H9 (cell line): ENCODE measurements around the gene SLC35F3. TPM values are rescaled to one million over a fixed set of nuclear protein-coding genes. Genes with fewer than 3 reads are reported as not detected.

Experiments used
- DNase-seq: peaks from one replicate; pipeline ENCODE4 v3.0.0-alpha.2; 2017
- H2AFZ ChIP-seq: one replicate; pipeline ENCODE4 v1.6.1; 2013; ENCODE audit warnings: mild to moderate bottlenecking, low read length, control low read depth, moderate library complexity
- H2AK5ac ChIP-seq: 2 replicates; pipeline ENCODE4 v1.6.1; 2013; ENCODE audit warnings: low read length, control low read depth, mixed read lengths; ENCODE audit not compliant: insufficient read length
- H2BK120ac ChIP-seq: one replicate; pipeline ENCODE4 v1.6.1; 2013; ENCODE audit warnings: low read depth, mild to moderate bottlenecking, low read length, control low read depth, inconsistent platforms; ENCODE audit not compliant: poor library complexity, severe bottlenecking
- H2BK12ac ChIP-seq: 2 replicates; pipeline ENCODE4 v1.6.1; 2013; ENCODE audit warnings: low read length, control low read depth, mixed read lengths, low read depth; ENCODE audit not compliant: insufficient read length
- H2BK15ac ChIP-seq: 2 replicates; pipeline ENCODE4 v1.6.1; 2013; ENCODE audit warnings: low read depth, low read length, control low read depth
- H2BK20ac ChIP-seq: one replicate; pipeline ENCODE4 v1.6.1; 2013; ENCODE audit warnings: low read depth, mild to moderate bottlenecking, low read length, control low read depth, inconsistent platforms; ENCODE audit not compliant: poor library complexity, severe bottlenecking
- H2BK5ac ChIP-seq: 2 replicates; pipeline ENCODE4 v1.6.1; 2013; ENCODE audit warnings: low read length, control low read depth, mixed read lengths; ENCODE audit not compliant: insufficient read length
- H3K14ac ChIP-seq: 2 replicates; pipeline ENCODE4 v1.6.1; 2013; ENCODE audit warnings: low read length, control low read depth; ENCODE audit not compliant: insufficient read depth
- H3K18ac ChIP-seq: 2 replicates; pipeline ENCODE4 v1.6.1; 2013; ENCODE audit warnings: low read depth, mild to moderate bottlenecking, mixed read lengths, low read length, control low read depth; ENCODE audit not compliant: insufficient read length
- H3K23ac ChIP-seq: 2 replicates; pipeline ENCODE4 v1.6.1; 2013; ENCODE audit warnings: low read length, control low read depth, mixed read lengths, low read depth; ENCODE audit not compliant: insufficient read length
- H3K23me2 ChIP-seq: 2 replicates; pipeline ENCODE4 v1.6.1; 2013; ENCODE audit warnings: low read depth, mild to moderate bottlenecking, mixed read lengths, low read length, control low read depth; ENCODE audit not compliant: insufficient read length, poor library complexity, severe bottlenecking
- H3K27ac ChIP-seq: 2 replicates; pipeline ENCODE4 v1.5.1; 2013; ENCODE audit warnings: low read length, control low read depth, mixed read lengths, low read depth; ENCODE audit not compliant: insufficient read length
- H3K27me3 ChIP-seq: 2 replicates; pipeline ENCODE4 v1.6.1; 2013; ENCODE audit warnings: low read length, control low read depth, inconsistent platforms; ENCODE audit not compliant: insufficient read depth
- H3K4ac ChIP-seq: 2 replicates; pipeline ENCODE4 v1.6.1; 2013; ENCODE audit warnings: low read depth, mild to moderate bottlenecking, control low read depth, inconsistent platforms, low read length, moderate library complexity
- H3K4me1 ChIP-seq: 2 replicates; pipeline ENCODE4 v1.6.1; 2013; ENCODE audit warnings: low read length, control low read depth, inconsistent platforms; ENCODE audit not compliant: insufficient read depth
- H3K4me2 ChIP-seq: 2 replicates; pipeline ENCODE4 v1.6.1; 2013; ENCODE audit warnings: low read length, control low read depth, mixed read lengths; ENCODE audit not compliant: insufficient read length, insufficient read depth
- H3K56ac ChIP-seq: 2 replicates; pipeline ENCODE4 v1.6.1; 2013; ENCODE audit warnings: low read depth, mild to moderate bottlenecking, mixed read lengths, low read length, control low read depth; ENCODE audit not compliant: insufficient read length
- H3K79me1 ChIP-seq: 2 replicates; pipeline ENCODE4 v1.6.1; 2013; ENCODE audit warnings: low read depth, mild to moderate bottlenecking, moderate library complexity, low read length, control low read depth, inconsistent platforms; ENCODE audit not compliant: insufficient read depth, poor library complexity, severe bottlenecking
- H3K79me2 ChIP-seq: 2 replicates; pipeline ENCODE4 v1.6.1; 2013; ENCODE audit warnings: low read length, control low read depth, inconsistent platforms; ENCODE audit not compliant: insufficient read depth
- H3K9ac ChIP-seq: 2 replicates; pipeline ENCODE4 v1.6.1; 2013; ENCODE audit warnings: low read length, control low read depth, mixed read lengths; ENCODE audit not compliant: insufficient read length; ENCODE audit errors: extremely low read depth
- H3K9me3 ChIP-seq: one replicate; pipeline ENCODE4 v1.6.1; 2013; ENCODE audit warnings: low read depth, low read length, inconsistent platforms; ENCODE audit not compliant: control insufficient read depth
- H3T11ph ChIP-seq: one replicate; pipeline ENCODE4 v1.6.1; 2013; ENCODE audit warnings: mild to moderate bottlenecking, low read length, control low read depth, inconsistent platforms
- H4K20me1 ChIP-seq: one replicate; pipeline ENCODE4 v1.6.1; 2013; ENCODE audit not compliant: control insufficient read depth, insufficient read length, insufficient read depth
- H4K5ac ChIP-seq: 2 replicates; pipeline ENCODE4 v1.6.1; 2013; ENCODE audit warnings: low read depth, mild to moderate bottlenecking, mixed read lengths, low read length, control low read depth; ENCODE audit not compliant: insufficient read length
- H4K8ac ChIP-seq: replicated peaks from 2 replicates; pipeline ENCODE4 v1.6.1; 2013; ENCODE audit warnings: low read length, control low read depth, mixed read lengths, low read depth; ENCODE audit not compliant: insufficient read length
- H4K91ac ChIP-seq: 2 replicates; pipeline ENCODE4 v1.6.1; 2013; ENCODE audit warnings: low read depth, mild to moderate bottlenecking, moderate library complexity, mixed read lengths, low read length, control low read depth; ENCODE audit not compliant: insufficient read length
- H3K27ac Mint-ChIP-seq, 3 experiments: 2 replicates in 2 of 3; 3 replicates in 1 of 3; pipeline ENCODE4 v1.8.0; 2020 to 2021; ENCODE audit warnings: mixed read lengths in 3 of 3, mild to moderate bottlenecking in 1 of 3, moderate library complexity in 1 of 3
- H3K27me3 Mint-ChIP-seq: 2 replicates; pipeline ENCODE4 v1.8.0; 2021; ENCODE audit warnings: low read depth, mild to moderate bottlenecking, moderate library complexity, mixed read lengths
- H3K36me3 Mint-ChIP-seq, 3 experiments: 2 replicates in 2 of 3; 3 replicates in 1 of 3; pipeline ENCODE4 v1.8.0; 2020 to 2021; ENCODE audit warnings: low read depth in 3 of 3, mixed read lengths in 3 of 3; ENCODE audit not compliant: insufficient read depth in 1 of 3
- H3K4me1 Mint-ChIP-seq, 2 experiments: 2 replicates each; pipeline ENCODE4 v1.8.0; 2020; ENCODE audit warnings: mixed read lengths in 2 of 2
- H3K4me3 Mint-ChIP-seq, 2 experiments: 2 replicates in 1 of 2; 3 replicates in 1 of 2; pipeline ENCODE4 v1.8.0; 2020 to 2021; ENCODE audit warnings: mild to moderate bottlenecking in 2 of 2, mixed read lengths in 2 of 2, moderate library complexity in 1 of 2
- H3K9me3 Mint-ChIP-seq, 2 experiments: 2 replicates in 1 of 2; 3 replicates in 1 of 2; pipeline ENCODE4 v1.8.0; 2020; ENCODE audit warnings: mild to moderate bottlenecking in 2 of 2, mixed read lengths in 2 of 2, moderate library complexity in 1 of 2
- WGBS: extraction: QIAGEN DNeasy Blood & Tissue Kit; methylation state at CpG from one replicate; pipeline ENCODE4 v1.1.7; 2013; ENCODE audit warnings: missing lambda C conversion rate, low lambda C conversion rate, mixed read lengths; ENCODE audit not compliant: insufficient read length; ENCODE audit errors: extremely low coverage; 5-methylcytosine and 5-hydroxymethylcytosine counted together
- total RNA-seq: library from RNA; stranded (reverse); gene quantifications from 2 replicates; pipeline ENCODE4 v1.2.1, GENCODE V29; 2021
- TF ChIP-seq, protein P1 (sequence below): fragments of 200-600 bp; sonication (generic); conservative IDR thresholded peaks from 3 replicates; pipeline ENCODE4 v1.8.0; 2021; ENCODE audit warnings: antibody characterized with exemption, mild to moderate bottlenecking

SLC35F3 gene
- total RNA-seq, 1 experiment from 2014 or later: 0.81 TPM

DNA sequence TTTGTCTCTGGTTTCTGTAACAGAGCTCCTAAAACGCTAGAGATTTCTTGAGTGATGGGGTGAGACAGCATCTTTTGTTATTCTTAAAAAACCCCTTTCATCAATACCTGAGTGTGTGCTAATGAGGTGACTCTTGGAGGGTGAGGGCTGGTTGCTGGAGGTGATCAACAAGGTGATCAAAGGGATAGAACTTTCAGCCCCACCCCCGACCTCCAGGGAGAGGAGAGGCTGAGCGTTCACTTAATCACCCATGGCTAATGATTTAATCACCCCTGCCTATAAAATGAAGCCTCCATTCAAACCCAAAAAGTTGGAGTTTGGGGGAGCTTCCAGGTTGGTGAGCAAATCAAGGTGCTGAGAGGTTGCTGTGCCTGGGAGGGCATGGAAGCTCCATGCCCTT, 175.4 kb downstream of the SLC35F3 start:
- Histone ChIP-seq H2BK12ac (no peak overlapping the region), H3K9ac (no peak overlapping the region), H3K9me3 (no peaks in the 10 kb centered on the region), H4K20me1 (no peaks in the 10 kb centered on the region), H3K4me2 (no peak overlapping the region), H3K79me2 (no peaks in the 10 kb centered on the region), H2AFZ (no peak overlapping the region), H4K5ac (no peak overlapping the region), H3K79me1 (no peaks in the 10 kb centered on the region), H3K18ac (no peak overlapping the region), H3K14ac (no peak overlapping the region), H2BK120ac (no peak overlapping the region), H2BK20ac (no peak overlapping the region), H2BK5ac (no peak overlapping the region), H3K56ac (no peak overlapping the region), H3T11ph (no peak overlapping the region), H3K23ac (no peak overlapping the region), H3K27me3 (no peaks in the 10 kb centered on the region), H3K27ac (no peak overlapping the region), H2BK15ac (no peak overlapping the region), H2AK5ac (no peak overlapping the region), H4K91ac (no peak overlapping the region), H3K23me2 (no peaks in the 10 kb centered on the region), H3K4ac (no peak overlapping the region), H3K4me1 (no peaks in the 10 kb centered on the region), H4K8ac (no peak overlapping the region)
- Mint-ChIP-seq H3K9me3 (no peaks in the 10 kb centered on the region), H3K27me3 (peaks cover 2% of the 10 kb centered on the region; the same call in 1 of the 2 replicates), H3K4me3 (no peak overlapping the region), H3K27ac (no peak overlapping the region), H3K36me3 (no peaks in the 10 kb centered on the region), H3K4me1 (peaks cover 11 to 12% of the 10 kb centered on the region in 2 experiments)
- TF ChIP-seq, protein P1, sequence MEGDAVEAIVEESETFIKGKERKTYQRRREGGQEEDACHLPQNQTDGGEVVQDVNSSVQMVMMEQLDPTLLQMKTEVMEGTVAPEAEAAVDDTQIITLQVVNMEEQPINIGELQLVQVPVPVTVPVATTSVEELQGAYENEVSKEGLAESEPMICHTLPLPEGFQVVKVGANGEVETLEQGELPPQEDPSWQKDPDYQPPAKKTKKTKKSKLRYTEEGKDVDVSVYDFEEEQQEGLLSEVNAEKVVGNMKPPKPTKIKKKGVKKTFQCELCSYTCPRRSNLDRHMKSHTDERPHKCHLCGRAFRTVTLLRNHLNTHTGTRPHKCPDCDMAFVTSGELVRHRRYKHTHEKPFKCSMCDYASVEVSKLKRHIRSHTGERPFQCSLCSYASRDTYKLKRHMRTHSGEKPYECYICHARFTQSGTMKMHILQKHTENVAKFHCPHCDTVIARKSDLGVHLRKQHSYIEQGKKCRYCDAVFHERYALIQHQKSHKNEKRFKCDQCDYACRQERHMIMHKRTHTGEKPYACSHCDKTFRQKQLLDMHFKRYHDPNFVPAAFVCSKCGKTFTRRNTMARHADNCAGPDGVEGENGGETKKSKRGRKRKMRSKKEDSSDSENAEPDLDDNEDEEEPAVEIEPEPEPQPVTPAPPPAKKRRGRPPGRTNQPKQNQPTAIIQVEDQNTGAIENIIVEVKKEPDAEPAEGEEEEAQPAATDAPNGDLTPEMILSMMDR: no peak
- WGBS: no CpG with 5 or more reads among the region's 3 CpGs
- no peak for DNase-seq
